Upper lobe of left lung (tissue), 4 donors: Measurements from ENCODE around the gene RBMS1.

Source experiments
- EP300 ChIP-seq, 4 donors: sonication (generic); formaldehyde crosslinking; IDR thresholded peaks; one replicate each; pipeline ENCODE4 v1.5.1; 2017; ENCODE audit warnings: antibody characterized with exemption in 4 of 4, control low read depth in 2 of 4
- POLR2A ChIP-seq, 4 donors: fragments of 450-650 bp; IDR thresholded peaks; one replicate each; pipeline ENCODE4 v1.5.1; 2016 to 2017; ENCODE audit warnings: antibody characterized with exemption in 4 of 4, mild to moderate bottlenecking in 2 of 4
- TF ChIP-seq, protein P1 (sequence below), 6 experiments: fragments of 450-650 bp in 4 of 6; fragments of 200-600 bp in 2 of 6; sonication (generic) in 2 of 6; IDR thresholded peaks; one replicate each; pipeline ENCODE4 v1.5.1; 2016 to 2019; ENCODE audit warnings: antibody characterized with exemption in 6 of 6

DNA sequence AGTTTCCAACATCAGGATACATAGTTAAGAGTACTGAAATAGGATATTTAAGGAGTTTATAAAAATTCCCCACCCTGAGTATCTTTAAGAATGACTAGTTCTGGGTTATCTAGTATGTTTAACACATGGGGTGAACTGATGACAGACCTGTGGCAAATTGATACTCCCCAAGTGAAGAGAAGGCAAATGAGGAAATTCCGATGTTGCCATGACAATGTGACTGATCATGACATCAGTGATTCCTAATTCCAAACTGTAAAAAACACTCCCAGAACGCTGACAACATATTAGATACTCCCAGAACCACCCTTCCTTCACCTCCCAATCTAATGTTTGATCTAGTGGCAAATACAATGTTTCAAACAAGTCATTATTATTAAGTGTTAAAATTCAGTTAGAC lies 77.6 kb downstream of the RBMS1 start:
- TF ChIP-seq, protein P1, sequence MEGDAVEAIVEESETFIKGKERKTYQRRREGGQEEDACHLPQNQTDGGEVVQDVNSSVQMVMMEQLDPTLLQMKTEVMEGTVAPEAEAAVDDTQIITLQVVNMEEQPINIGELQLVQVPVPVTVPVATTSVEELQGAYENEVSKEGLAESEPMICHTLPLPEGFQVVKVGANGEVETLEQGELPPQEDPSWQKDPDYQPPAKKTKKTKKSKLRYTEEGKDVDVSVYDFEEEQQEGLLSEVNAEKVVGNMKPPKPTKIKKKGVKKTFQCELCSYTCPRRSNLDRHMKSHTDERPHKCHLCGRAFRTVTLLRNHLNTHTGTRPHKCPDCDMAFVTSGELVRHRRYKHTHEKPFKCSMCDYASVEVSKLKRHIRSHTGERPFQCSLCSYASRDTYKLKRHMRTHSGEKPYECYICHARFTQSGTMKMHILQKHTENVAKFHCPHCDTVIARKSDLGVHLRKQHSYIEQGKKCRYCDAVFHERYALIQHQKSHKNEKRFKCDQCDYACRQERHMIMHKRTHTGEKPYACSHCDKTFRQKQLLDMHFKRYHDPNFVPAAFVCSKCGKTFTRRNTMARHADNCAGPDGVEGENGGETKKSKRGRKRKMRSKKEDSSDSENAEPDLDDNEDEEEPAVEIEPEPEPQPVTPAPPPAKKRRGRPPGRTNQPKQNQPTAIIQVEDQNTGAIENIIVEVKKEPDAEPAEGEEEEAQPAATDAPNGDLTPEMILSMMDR (IDR thresholded peaks at IDR 0.05), result no peak
- TF ChIP-seq EP300 (IDR thresholded peaks at IDR 0.05), result no peak
- TF ChIP-seq POLR2A (IDR thresholded peaks at IDR 0.05), result no peak
